Neural progenitor cell (in vitro differentiated cells): ENCODE data around the gene EIF2A.

Experiments
- CTCF ChIP-seq: fragments of 200-600 bp; sonication (generic); IDR thresholded peaks from 2 replicates; pipeline ENCODE4 v1.5.1; 2017; ENCODE audit warnings: antibody characterized with exemption, mild to moderate bottlenecking
- EZH2 ChIP-seq: fragments of 200-600 bp; sonication (generic); IDR thresholded peaks from 2 replicates; pipeline ENCODE4 v1.6.1; 2017; ENCODE audit warnings: antibody characterized with exemption, mild to moderate bottlenecking, moderate library complexity
- EZH2phosphoT487 ChIP-seq: fragments of 200-600 bp; sonication (generic); IDR thresholded peaks from 2 replicates; pipeline ENCODE4 v1.6.1; 2017; ENCODE audit warnings: antibody characterized with exemption

DNA sequence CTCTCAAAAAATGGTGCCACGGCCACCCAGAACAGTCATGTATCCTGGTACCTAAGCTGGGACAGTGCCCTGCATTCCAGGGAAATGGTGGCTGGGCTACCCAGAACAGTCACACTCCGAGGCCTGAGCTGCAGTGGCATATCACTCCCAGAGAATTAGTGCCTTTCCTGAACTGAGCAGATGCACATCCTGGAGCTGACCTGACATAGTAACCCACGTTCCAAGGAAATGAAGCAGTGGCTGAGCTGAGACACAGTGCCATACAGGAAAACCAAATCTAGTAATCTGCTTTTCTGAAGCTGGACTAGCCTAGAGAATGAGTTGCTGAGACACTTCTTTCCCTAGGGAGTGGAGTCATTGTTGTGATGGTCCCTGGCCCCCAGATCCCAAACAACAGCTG lies 42.1 kb upstream of the EIF2A start:
- no peak for TF ChIP-seq CTCF
- TF ChIP-seq EZH2: no peak
- no peak for TF ChIP-seq EZH2phosphoT487
